Peyer's patch (tissue), 4 donors: ENCODE measurements around the gene KLK10. TPM values are rescaled to one million over a fixed set of nuclear protein-coding genes. Genes with fewer than 3 reads are reported as not detected.

Experiments
- DNase-seq, 3 donors: peaks; one replicate each; pipeline ENCODE4 v3.0.0-alpha.2; 2017 to 2019
- H3K27ac ChIP-seq, 4 donors: fragments of 200-600 bp; sonication (generic); one replicate each; pipeline ENCODE4 v1.5.1; 2016 to 2019
- H3K27me3 ChIP-seq, 2 donors: fragments of 200-600 bp; sonication (generic); one replicate each; pipeline ENCODE4 v1.5.1; 2019
- H3K36me3 ChIP-seq, 3 donors: fragments of 200-600 bp; sonication (generic); one replicate each; pipeline ENCODE4 v1.5.1; 2016 to 2019
- H3K4me1 ChIP-seq, 4 donors: fragments of 200-600 bp; sonication (generic); one replicate each; pipeline ENCODE4 v1.5.1; 2016 to 2019
- H3K4me3 ChIP-seq, 4 donors: fragments of 200-600 bp; sonication (generic); 1 replicate in 3 of 4; 2 replicates in 1 of 4; pipeline ENCODE4 v1.5.1; 2016 to 2019; ENCODE audit warnings: mild to moderate bottlenecking in 1 of 4
- H3K9me3 ChIP-seq, 4 donors: fragments of 200-600 bp; sonication (generic); one replicate each; pipeline ENCODE4 v1.5.1; 2016 to 2019; ENCODE audit warnings: mild to moderate bottlenecking in 1 of 4
- CTCF ChIP-seq, 6 experiments: fragments of 450-650 bp in 4 of 6; fragments of 200-600 bp in 2 of 6; sonication (generic) in 1 of 6; IDR thresholded peaks; one replicate each; pipeline ENCODE4 v1.5.1; 2017 to 2019; ENCODE audit warnings: antibody characterized with exemption in 6 of 6, mild to moderate bottlenecking in 3 of 6, moderate library complexity in 1 of 6
- POLR2A ChIP-seq, 2 donors: fragments of 450-650 bp; IDR thresholded peaks; one replicate each; pipeline ENCODE4 v1.5.1; 2017; ENCODE audit warnings: antibody characterized with exemption in 2 of 2, mild to moderate bottlenecking in 2 of 2, moderate library complexity in 2 of 2
- total RNA-seq, 4 donors: library from RNA; depleted of rRNA; stranded (reverse); fragments of >200 nt; gene quantifications; one replicate each; pipeline ENCODE4 v1.1.0, GENCODE V29; 2016

Gene KLK10
- total RNA-seq, 4 donors from 2014 or later = 2.4 to 6.3 TPM; not detected in 2

GRCh38 chr19:50979758-50980157 lies 39.8 kb downstream of the KLK10 start:
- no peaks in the 10 kb centered on the region for H3K9me3 ChIP-seq
- H3K27me3 ChIP-seq = no peaks in the 10 kb centered on the region
- no peak overlapping the region for H3K4me3 ChIP-seq
- no peak overlapping the region for H3K27ac ChIP-seq
- no peaks in the 10 kb centered on the region for H3K36me3 ChIP-seq
- no peaks in the 10 kb centered on the region for H3K4me1 ChIP-seq
- TF ChIP-seq CTCF (IDR thresholded peaks at IDR 0.05) = no peak
- no peak for TF ChIP-seq POLR2A (IDR thresholded peaks at IDR 0.05)
- no peak for DNase-seq

GRCh38 chr19:50978772-50979390 lies 40.6 kb downstream of the KLK10 start:
- TF ChIP-seq CTCF (IDR thresholded peaks at IDR 0.05) (no peak), POLR2A (IDR thresholded peaks at IDR 0.05) (no peak)
- Histone ChIP-seq H3K36me3 (no peaks in the 10 kb centered on the region), H3K27ac (no peak overlapping the region), H3K4me3 (no peak overlapping the region), H3K9me3 (no peaks in the 10 kb centered on the region), H3K27me3 (no peaks in the 10 kb centered on the region), H3K4me1 (no peaks in the 10 kb centered on the region)
- DNase-seq = no peak

GRCh38 chr19:50977626-50978025 lies 41.9 kb downstream of the KLK10 start:
- H3K36me3 ChIP-seq = no peaks in the 10 kb centered on the region

GRCh38 chr19:50975766-50976165 lies 43.7 kb downstream of the KLK10 start:
- Histone ChIP-seq H3K4me3 (no peak overlapping the region), H3K27me3 (no peaks in the 10 kb centered on the region), H3K9me3 (no peaks in the 10 kb centered on the region), H3K4me1 (no peaks in the 10 kb centered on the region), H3K36me3 (no peaks in the 10 kb centered on the region), H3K27ac (no peak overlapping the region)
- TF ChIP-seq POLR2A (IDR thresholded peaks at IDR 0.05) (no peak), CTCF (IDR thresholded peaks at IDR 0.05) (no peak)
- no peak for DNase-seq

More at GRCh38 chr19:50977626-50978025, 41.9 kb downstream of the KLK10 start:
- Histone ChIP-seq H3K27ac (no peak overlapping the region), H3K9me3 (no peaks in the 10 kb centered on the region), H3K4me3 (no peak overlapping the region), H3K4me1 (no peaks in the 10 kb centered on the region), H3K27me3 (no peaks in the 10 kb centered on the region)
- DNase-seq = no peak
- no peak for TF ChIP-seq CTCF (IDR thresholded peaks at IDR 0.05)
- TF ChIP-seq POLR2A (IDR thresholded peaks at IDR 0.05) = no peak

GRCh38 chr19:50974702-50975556 lies 44.6 kb downstream of the KLK10 start:
- no peak for TF ChIP-seq CTCF (IDR thresholded peaks at IDR 0.05)
- no peak for TF ChIP-seq POLR2A (IDR thresholded peaks at IDR 0.05)
- Histone ChIP-seq H3K4me3 (no peak overlapping the region), H3K4me1 (no peaks in the 10 kb centered on the region), H3K9me3 (no peaks in the 10 kb centered on the region), H3K27ac (no peak overlapping the region), H3K36me3 (no peaks in the 10 kb centered on the region), H3K27me3 (no peaks in the 10 kb centered on the region)
- no peak for DNase-seq
